ENCODE measurements around the gene MORN1.

DNA sequence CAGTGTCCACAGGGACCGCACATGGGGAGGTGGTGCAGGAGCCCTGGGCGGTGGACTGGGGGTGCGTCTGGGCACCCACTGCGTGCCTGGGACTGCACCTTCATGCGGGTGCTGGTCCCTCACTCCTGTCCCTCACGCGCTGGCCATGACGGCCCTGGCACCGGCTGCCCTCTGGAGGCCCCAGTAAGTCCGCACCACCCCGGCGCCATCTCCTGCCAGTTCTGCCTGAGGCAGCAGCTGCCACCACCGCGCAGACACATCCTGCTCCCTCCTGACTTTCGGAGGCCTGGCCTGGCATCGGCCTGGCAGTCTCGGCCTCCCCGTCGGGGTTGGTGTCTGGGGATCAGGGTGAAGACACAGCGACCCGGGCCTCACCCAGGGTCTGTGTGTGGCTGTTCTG is 64.8 kb downstream of the MORN1 start:
- TF ChIP-seq, protein P1, sequence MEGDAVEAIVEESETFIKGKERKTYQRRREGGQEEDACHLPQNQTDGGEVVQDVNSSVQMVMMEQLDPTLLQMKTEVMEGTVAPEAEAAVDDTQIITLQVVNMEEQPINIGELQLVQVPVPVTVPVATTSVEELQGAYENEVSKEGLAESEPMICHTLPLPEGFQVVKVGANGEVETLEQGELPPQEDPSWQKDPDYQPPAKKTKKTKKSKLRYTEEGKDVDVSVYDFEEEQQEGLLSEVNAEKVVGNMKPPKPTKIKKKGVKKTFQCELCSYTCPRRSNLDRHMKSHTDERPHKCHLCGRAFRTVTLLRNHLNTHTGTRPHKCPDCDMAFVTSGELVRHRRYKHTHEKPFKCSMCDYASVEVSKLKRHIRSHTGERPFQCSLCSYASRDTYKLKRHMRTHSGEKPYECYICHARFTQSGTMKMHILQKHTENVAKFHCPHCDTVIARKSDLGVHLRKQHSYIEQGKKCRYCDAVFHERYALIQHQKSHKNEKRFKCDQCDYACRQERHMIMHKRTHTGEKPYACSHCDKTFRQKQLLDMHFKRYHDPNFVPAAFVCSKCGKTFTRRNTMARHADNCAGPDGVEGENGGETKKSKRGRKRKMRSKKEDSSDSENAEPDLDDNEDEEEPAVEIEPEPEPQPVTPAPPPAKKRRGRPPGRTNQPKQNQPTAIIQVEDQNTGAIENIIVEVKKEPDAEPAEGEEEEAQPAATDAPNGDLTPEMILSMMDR (IDR thresholded peaks at IDR 0.05; ENCODE audit: low read depth, low read length): no peak
- TF ChIP-seq EZH2phosphoT487 (IDR thresholded peaks at IDR 0.05; ENCODE audit: low read depth): no peak

Measured in OCI-LY3 (cell line).